RWPE2 (cell line): ENCODE results near the gene OR52R1.

Source experiments
- ATAC-seq: fragments of 200-7000 bp; cut with Tn5 transposase; 3 replicates; pipeline ENCODE4 v1.9.1; 2021; ENCODE audit warnings: low read depth
- DNase-seq: peaks from one replicate; pipeline ENCODE4 v3.0.0-alpha.2; 2020; ENCODE audit warnings: low spot score
- H3K27ac ChIP-seq: fragments of 450-650 bp; 2 replicates; pipeline ENCODE4 v1.5.1; 2017; ENCODE audit warnings: mild to moderate bottlenecking; ENCODE audit not compliant: poor library complexity, severe bottlenecking
- H3K27me3 ChIP-seq: fragments of 250-450 bp; sonication (Bioruptor Pico); 2 replicates; pipeline ENCODE4 v1.5.1; 2021; ENCODE audit warnings: mild to moderate bottlenecking, moderate library complexity; ENCODE audit not compliant: insufficient read depth, poor library complexity, severe bottlenecking
- H3K36me3 ChIP-seq: fragments of 250-450 bp; sonication (Bioruptor Pico); 2 replicates; pipeline ENCODE4 v1.5.1; 2020; ENCODE audit warnings: low read depth, mild to moderate bottlenecking, moderate library complexity
- H3K4me1 ChIP-seq: fragments of 250-450 bp; sonication (Bioruptor Pico); 2 replicates; pipeline ENCODE4 v1.5.1; 2021; ENCODE audit warnings: mild to moderate bottlenecking, moderate library complexity; ENCODE audit not compliant: insufficient read depth, poor library complexity, severe bottlenecking
- H3K4me3 ChIP-seq: fragments of 250-450 bp; sonication (Bioruptor Pico); 2 replicates; pipeline ENCODE4 v1.5.1; 2021; ENCODE audit warnings: mild to moderate bottlenecking, moderate library complexity; ENCODE audit not compliant: severe bottlenecking
- H3K9me3 ChIP-seq: fragments of 250-450 bp; sonication (Bioruptor Pico); 2 replicates; pipeline ENCODE4 v1.5.1; 2021; ENCODE audit warnings: mild to moderate bottlenecking, moderate library complexity; ENCODE audit not compliant: severe bottlenecking
- TF ChIP-seq, protein P1 (sequence below): fragments of 450-650 bp; IDR thresholded peaks from one replicate; pipeline ENCODE4 v1.5.1; 2017; ENCODE audit warnings: mild to moderate bottlenecking, moderate library complexity; ENCODE audit not compliant: poor library complexity, severe bottlenecking

The OR52R1 gene

GRCh38 chr11:4830346-4830745, 26.2 kb upstream of the OR52R1 start:
- Histone ChIP-seq H3K36me3 (no peaks in the 10 kb centered on the region), H3K9me3 (no peaks in the 10 kb centered on the region), H3K27me3 (no peaks in the 10 kb centered on the region), H3K27ac (no peak overlapping the region), H3K4me1 (no peaks in the 10 kb centered on the region), H3K4me3 (no peak overlapping the region)
- DNase-seq (no peak), ATAC-seq (no peak)
- TF ChIP-seq, protein P1, sequence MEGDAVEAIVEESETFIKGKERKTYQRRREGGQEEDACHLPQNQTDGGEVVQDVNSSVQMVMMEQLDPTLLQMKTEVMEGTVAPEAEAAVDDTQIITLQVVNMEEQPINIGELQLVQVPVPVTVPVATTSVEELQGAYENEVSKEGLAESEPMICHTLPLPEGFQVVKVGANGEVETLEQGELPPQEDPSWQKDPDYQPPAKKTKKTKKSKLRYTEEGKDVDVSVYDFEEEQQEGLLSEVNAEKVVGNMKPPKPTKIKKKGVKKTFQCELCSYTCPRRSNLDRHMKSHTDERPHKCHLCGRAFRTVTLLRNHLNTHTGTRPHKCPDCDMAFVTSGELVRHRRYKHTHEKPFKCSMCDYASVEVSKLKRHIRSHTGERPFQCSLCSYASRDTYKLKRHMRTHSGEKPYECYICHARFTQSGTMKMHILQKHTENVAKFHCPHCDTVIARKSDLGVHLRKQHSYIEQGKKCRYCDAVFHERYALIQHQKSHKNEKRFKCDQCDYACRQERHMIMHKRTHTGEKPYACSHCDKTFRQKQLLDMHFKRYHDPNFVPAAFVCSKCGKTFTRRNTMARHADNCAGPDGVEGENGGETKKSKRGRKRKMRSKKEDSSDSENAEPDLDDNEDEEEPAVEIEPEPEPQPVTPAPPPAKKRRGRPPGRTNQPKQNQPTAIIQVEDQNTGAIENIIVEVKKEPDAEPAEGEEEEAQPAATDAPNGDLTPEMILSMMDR: no peak

GRCh38 chr11:4826425-4826824, 22.2 kb upstream of the OR52R1 start:
- DNase-seq: no peak
- TF ChIP-seq, protein P1: no peak

DNA sequence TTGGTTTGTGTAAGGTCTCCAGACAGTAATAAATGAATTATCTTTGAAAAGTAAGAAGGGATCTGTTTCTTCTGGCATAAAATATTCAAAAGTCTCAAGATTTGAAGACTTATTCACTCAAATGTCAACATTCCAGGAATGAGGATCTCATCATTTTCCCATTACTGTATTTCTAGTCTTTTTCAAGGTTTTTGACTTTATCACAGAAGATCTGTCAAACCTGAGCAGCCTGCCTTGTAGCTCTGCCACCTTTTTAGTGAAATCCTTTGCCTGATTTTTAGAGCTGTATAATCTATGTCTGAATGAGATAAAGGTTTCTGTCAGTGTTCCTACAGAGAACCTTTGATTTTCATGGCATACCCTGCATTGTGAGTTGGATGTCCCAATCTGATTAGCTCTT, 21.0 kb upstream of the OR52R1 start:
- no peaks in the 10 kb centered on the region for H3K27me3 ChIP-seq
- ATAC-seq: no peak
- no peaks in the 10 kb centered on the region for H3K4me1 ChIP-seq
- no peaks in the 10 kb centered on the region for H3K9me3 ChIP-seq
- H3K36me3 ChIP-seq: no peaks in the 10 kb centered on the region
- H3K4me3 ChIP-seq: no peak overlapping the region
- DNase-seq: no peak
- H3K27ac ChIP-seq: no peak overlapping the region
- TF ChIP-seq, protein P1: no peak

More at GRCh38 chr11:4826425-4826824, 22.2 kb upstream of the OR52R1 start:
- no peak for ATAC-seq
- no peak overlapping the region for H3K27ac ChIP-seq
- H3K4me1 ChIP-seq: no peaks in the 10 kb centered on the region
- no peaks in the 10 kb centered on the region for H3K9me3 ChIP-seq
- H3K27me3 ChIP-seq: no peaks in the 10 kb centered on the region
- no peak overlapping the region for H3K4me3 ChIP-seq
- H3K36me3 ChIP-seq: no peaks in the 10 kb centered on the region

GRCh38 chr11:4821021-4821420, 16.8 kb upstream of the OR52R1 start, which contains the start of gene OR51F2:
TSS of gene OR51F2 (plus strand) at chr11:4821321. CDS start at chr11:4821422, 101 bp downstream.
- Histone ChIP-seq H3K27ac (no peak within 1 kb of the TSS), H3K9me3 (no peaks in the 10 kb centered on the region), H3K27me3 (no peaks in the 10 kb centered on the region), H3K36me3 (no peaks in the 10 kb centered on the region), H3K4me3 (no peak within 1 kb of the TSS), H3K4me1 (no peaks in the 10 kb centered on the region)
- TF ChIP-seq, protein P1: no peak
- DNase-seq: no peak
- ATAC-seq: no peak

GRCh38 chr11:4809246-4809645, 5.1 kb upstream of the OR52R1 start:
- TF ChIP-seq, protein P1: no peak
- no peaks in the 10 kb centered on the region for H3K27me3 ChIP-seq
- H3K4me3 ChIP-seq: no peak overlapping the region
- H3K9me3 ChIP-seq: no peaks in the 10 kb centered on the region
- H3K27ac ChIP-seq: no peak overlapping the region
- no peak for DNase-seq
- H3K36me3 ChIP-seq: no peaks in the 10 kb centered on the region
- no peaks in the 10 kb centered on the region for H3K4me1 ChIP-seq
- ATAC-seq: no peak
